Upper lobe of right lung (tissue), 1 donor: ENCODE measurements around the gene ZNF362. TPM values are rescaled to one million over a fixed set of nuclear protein-coding genes. Genes with fewer than 3 reads are reported as not detected.
A peak's percentile ranks its signal among the peaks of the same experiment; 100 is the strongest.

Experiments
- ATAC-seq: fragments of 200-7000 bp; cut with Tn5 transposase; one replicate; pipeline ENCODE4 v1.9.1; 2020; ENCODE audit warnings: mild to moderate bottlenecking, moderate library complexity
- DNase-seq: peaks from one replicate; pipeline ENCODE4 v3.0.0-alpha.2; 2020
- H3K27ac ChIP-seq: fragments of 200-600 bp; one replicate; pipeline ENCODE4 v1.8.0; 2022
- H3K27me3 ChIP-seq: fragments of 200-600 bp; one replicate; pipeline ENCODE4 v1.8.0; 2022; ENCODE audit warnings: mild to moderate bottlenecking
- H3K36me3 ChIP-seq: fragments of 200-600 bp; one replicate; pipeline ENCODE4 v1.8.0; 2022
- H3K4me1 ChIP-seq: fragments of 200-600 bp; one replicate; pipeline ENCODE4 v1.8.0; 2022
- H3K4me3 ChIP-seq: fragments of 200-600 bp; one replicate; pipeline ENCODE4 v1.8.0; 2022; ENCODE audit warnings: mild to moderate bottlenecking
- H3K9me3 ChIP-seq: fragments of 200-600 bp; one replicate; pipeline ENCODE4 v1.8.0; 2022
- intact Hi-C: fragments of 100-400 bp; cut with DNase I; formaldehyde crosslinking; loops from one replicate; pipeline ENCODE4 v1.11.0; 2022
- total RNA-seq: library from RNA; stranded (reverse); fragmentation: NEBNext Ultra II Directional; extraction: Animal tissue kit (Norgen Biotek cat#: 25700); gene quantifications from one replicate; pipeline ENCODE4 v1.2.1, GENCODE V29; 2021
- TF ChIP-seq, protein P1 (sequence below): fragments of 200-600 bp; IDR thresholded peaks from one replicate; pipeline ENCODE4 v1.8.0; 2022; ENCODE audit warnings: antibody characterized with exemption
- donor health status: DM: no; HTN: yes; CAD: no; lungs with severe emphysema.

Gene ZNF362
- total RNA-seq, 1 donor from 2014 or later, result 31.8 TPM

- DNase-seq, result no peak
- peak; percentile 72 for ATAC-seq
- intact Hi-C loops, result no loop called here
- Histone ChIP-seq H3K27me3 (no peaks in the 10 kb centered on the region), H3K4me1 (peaks cover 72% of the 10 kb centered on the region), H3K27ac (peak overlapping the region; percentile 65), H3K9me3 (no peaks in the 10 kb centered on the region), H3K4me3 (no peak overlapping the region), H3K36me3 (peaks cover 65% of the 10 kb centered on the region)
- TF ChIP-seq, protein P1, sequence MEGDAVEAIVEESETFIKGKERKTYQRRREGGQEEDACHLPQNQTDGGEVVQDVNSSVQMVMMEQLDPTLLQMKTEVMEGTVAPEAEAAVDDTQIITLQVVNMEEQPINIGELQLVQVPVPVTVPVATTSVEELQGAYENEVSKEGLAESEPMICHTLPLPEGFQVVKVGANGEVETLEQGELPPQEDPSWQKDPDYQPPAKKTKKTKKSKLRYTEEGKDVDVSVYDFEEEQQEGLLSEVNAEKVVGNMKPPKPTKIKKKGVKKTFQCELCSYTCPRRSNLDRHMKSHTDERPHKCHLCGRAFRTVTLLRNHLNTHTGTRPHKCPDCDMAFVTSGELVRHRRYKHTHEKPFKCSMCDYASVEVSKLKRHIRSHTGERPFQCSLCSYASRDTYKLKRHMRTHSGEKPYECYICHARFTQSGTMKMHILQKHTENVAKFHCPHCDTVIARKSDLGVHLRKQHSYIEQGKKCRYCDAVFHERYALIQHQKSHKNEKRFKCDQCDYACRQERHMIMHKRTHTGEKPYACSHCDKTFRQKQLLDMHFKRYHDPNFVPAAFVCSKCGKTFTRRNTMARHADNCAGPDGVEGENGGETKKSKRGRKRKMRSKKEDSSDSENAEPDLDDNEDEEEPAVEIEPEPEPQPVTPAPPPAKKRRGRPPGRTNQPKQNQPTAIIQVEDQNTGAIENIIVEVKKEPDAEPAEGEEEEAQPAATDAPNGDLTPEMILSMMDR, result no peak
Measured at GRCh38 chr1:33332881-33333280, 76.6 kb downstream of the ZNF362 start.

- Histone ChIP-seq H3K4me1 (peaks cover 74% of the 10 kb centered on the region), H3K27ac (peak overlapping the region; percentile 65), H3K4me3 (peak overlapping the region; percentile 1), H3K27me3 (no peaks in the 10 kb centered on the region), H3K9me3 (no peaks in the 10 kb centered on the region), H3K36me3 (peaks cover 53% of the 10 kb centered on the region)
- ATAC-seq (peak; percentile 18), DNase-seq (no peak)
- TF ChIP-seq, protein P1, result no peak
- intact Hi-C loops, result no loop called here
Measured at GRCh38 chr1:33334081-33334552, 77.8 kb downstream of the ZNF362 start.

DNA sequence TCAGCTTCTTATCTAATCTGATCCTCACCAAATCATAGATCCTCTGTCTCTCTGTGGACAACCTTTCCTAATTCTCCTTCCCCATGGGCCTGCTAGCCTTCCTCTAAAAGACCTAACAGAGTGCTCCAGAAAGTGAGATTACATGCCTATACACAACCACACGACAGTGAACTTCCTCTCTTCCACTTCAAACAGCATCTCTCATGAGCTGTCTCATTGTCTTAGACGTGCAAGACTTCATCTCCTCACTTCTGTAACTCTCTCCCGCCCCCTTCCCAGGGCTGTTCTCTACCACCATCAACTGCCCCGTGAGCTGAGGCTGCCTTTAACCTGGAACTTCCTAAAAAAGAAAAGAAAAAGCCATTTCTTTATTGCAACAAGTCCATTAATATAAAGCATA, 78.7 kb downstream of the ZNF362 start:
- H3K4me1 ChIP-seq, result peaks cover 83% of the 10 kb centered on the region
- peaks cover 44% of the 10 kb centered on the region for H3K36me3 ChIP-seq
- DNase-seq (no peak), ATAC-seq (peak; percentile 54)
- TF ChIP-seq, protein P1, result no peak
- intact Hi-C loops, result no loop called here
- no peaks in the 10 kb centered on the region for H3K9me3 ChIP-seq
- H3K27ac ChIP-seq, result peak overlapping the region; percentile 65
- no peak overlapping the region for H3K4me3 ChIP-seq
- no peaks in the 10 kb centered on the region for H3K27me3 ChIP-seq

DNA sequence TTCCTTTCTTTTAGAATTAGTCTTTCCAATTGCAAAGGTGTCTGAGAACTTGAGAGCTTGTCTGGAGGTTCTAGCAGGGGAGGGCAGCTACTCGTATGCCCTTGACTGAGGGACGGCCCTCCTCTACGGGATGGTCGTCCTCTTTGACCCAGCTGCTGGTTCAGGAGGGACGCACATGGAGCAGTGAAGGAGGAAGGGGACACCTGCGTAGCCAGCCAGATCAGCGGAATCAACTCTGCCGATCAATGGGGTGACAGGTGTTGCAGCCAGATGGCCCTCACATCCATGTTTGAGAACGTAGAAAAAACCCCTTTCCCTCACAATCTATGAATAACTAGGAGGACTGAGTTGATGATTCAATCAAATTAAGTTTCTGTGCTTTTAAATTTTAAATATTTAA, 80.3 kb downstream of the ZNF362 start:
- no peaks in the 10 kb centered on the region for H3K27me3 ChIP-seq
- intact Hi-C loops, result no loop called here
- no peaks in the 10 kb centered on the region for H3K9me3 ChIP-seq
- peaks cover 32% of the 10 kb centered on the region for H3K36me3 ChIP-seq
- TF ChIP-seq, protein P1, result no peak
- DNase-seq (no peak), ATAC-seq (no peak)
- H3K4me3 ChIP-seq, result no peak overlapping the region
- peaks cover 95% of the 10 kb centered on the region for H3K4me1 ChIP-seq
- peak overlapping the region; percentile 24 for H3K27ac ChIP-seq

DNA sequence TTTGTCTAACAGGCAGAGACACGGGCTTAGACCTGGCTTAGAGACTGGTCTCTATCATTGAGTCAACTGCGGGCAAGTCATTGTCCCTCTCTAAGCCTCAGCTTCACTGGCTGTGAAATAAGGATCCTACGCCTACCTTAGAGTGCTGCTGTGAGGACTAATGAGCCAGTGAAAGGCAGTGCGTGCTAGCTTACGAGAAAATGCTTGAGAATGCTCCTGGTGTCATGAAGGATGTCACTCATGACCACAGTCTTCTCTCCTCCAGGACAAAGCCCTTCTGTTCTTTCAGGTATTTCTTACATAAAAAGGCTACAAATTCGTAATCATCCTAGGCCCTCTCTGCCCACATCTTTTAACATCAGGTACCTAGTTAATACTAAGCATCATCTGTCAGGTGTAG, 81.1 kb downstream of the ZNF362 start:
- Histone ChIP-seq H3K27me3 (no peaks in the 10 kb centered on the region), H3K4me3 (no peak overlapping the region), H3K27ac (peak overlapping the region; percentile 90), H3K36me3 (peaks cover 27% of the 10 kb centered on the region), H3K9me3 (no peaks in the 10 kb centered on the region), H3K4me1 (peaks cover 97% of the 10 kb centered on the region)
- TF ChIP-seq, protein P1, result no peak
- intact Hi-C loops, result no loop called here
- ATAC-seq, result no peak
- no peak for DNase-seq

- H3K4me3 ChIP-seq, result peak overlapping the region; percentile 6
- peaks cover 21% of the 10 kb centered on the region for H3K36me3 ChIP-seq
- DNase-seq, result no peak
- H3K4me1 ChIP-seq, result peaks cover 97% of the 10 kb centered on the region
- no peaks in the 10 kb centered on the region for H3K27me3 ChIP-seq
- no peaks in the 10 kb centered on the region for H3K9me3 ChIP-seq
- no peak for ATAC-seq
- TF ChIP-seq, protein P1, result no peak
- peak overlapping the region; percentile 90 for H3K27ac ChIP-seq
- intact Hi-C loops, result no loop called here
Measured at GRCh38 chr1:33338048-33338439, 81.8 kb downstream of the ZNF362 start.
